T1000 (cell line): Measurements from ENCODE around the gene NCAPG.
"Not testable (repeated sequence)": the region's sequence is repeated elsewhere in the genome, so short reads cannot be mapped to it uniquely, and the experiment has no call there.

Source experiments
- DNase-seq: peaks from one replicate; lab custom pipeline; 2025; ENCODE audit warnings: mixed read lengths; lab: John Stamatoyannopoulos, UW

Gene NCAPG

DNA sequence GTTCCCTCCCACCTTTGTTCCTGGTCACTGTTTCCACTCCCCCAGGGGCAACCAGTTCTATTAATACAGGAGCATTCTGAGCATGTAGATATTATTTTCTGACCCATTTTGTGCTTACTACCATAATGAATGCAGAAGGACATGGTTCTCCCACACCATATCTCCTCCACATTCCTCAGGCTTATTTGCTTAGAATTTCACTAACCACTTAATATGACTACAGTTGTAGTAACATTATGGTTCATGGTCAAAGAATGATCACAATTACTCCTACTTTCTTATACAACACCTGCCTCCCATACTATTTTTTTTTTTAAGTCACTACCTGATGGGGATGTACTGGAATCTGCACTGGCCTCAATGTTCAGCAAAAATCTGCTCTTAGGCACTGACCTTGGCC, 21.8 kb upstream of the NCAPG start:
- DNase-seq, result no peak

DNA sequence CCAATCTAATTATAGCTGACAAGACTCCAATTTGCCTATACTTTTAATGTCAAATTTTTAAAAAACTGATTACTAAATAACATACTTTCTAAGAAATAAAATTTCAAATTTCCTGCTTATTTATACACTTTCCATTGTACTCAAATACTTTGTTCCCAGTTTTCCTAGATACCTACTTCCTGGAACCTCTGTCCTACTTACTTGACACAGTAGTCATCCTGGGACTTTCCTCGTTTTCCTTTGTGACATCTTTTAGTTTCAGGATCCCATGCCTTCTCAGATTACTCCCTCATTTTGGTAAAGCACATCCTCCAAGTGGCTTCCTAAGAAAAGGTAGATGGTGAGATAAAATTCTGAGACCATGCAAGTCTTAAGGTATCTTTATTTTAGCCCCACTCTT, 16.0 kb upstream of the NCAPG start:
- no peak for DNase-seq

DNA sequence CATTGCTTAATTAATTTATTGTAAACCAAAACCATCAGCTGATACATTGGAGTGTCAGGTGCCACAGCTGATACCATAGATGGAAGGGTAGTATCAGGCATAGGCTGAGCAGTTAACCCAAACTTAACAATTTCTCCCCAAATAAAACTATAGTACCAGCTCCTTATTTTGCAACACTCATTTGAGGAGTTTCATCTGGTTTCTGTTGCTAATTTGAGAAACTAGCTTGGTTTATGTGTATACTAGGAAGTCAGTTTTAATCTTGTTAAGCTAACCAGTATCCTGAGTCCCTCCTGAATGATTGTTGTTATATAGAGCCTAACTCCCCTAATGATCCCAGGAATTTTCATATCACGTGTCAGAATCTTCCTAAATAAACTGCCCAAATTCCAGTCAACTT, 13.0 kb upstream of the NCAPG start:
- DNase-seq, result no peak

DNA sequence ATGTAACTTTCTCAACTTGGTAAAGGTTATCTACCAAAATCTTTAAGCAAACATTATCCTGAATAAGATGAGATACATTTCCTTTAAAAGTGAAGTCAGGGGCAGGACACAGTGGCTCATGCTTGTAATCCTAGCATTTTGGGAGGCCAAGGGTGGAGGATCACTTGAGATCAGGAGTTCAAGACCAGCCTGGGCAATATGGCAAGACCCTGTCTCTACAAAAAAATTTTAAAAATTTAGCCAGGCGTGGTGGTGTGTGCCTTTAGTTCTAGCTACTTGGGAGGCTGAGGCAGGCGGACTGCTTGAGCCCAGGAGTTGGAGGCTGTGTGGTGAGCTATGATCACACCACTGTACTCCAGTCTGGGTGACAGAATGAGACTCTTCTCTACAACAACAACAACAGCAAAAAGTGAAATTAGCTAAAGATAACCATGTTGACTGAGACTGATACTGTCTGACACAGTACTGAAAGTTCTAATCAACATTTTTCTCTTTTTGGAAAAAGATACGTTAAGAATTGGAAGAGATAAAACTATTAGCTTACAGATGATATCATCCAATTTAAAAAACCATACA, 5.1 kb upstream of the NCAPG start:
- DNase-seq, result no peak

DNA sequence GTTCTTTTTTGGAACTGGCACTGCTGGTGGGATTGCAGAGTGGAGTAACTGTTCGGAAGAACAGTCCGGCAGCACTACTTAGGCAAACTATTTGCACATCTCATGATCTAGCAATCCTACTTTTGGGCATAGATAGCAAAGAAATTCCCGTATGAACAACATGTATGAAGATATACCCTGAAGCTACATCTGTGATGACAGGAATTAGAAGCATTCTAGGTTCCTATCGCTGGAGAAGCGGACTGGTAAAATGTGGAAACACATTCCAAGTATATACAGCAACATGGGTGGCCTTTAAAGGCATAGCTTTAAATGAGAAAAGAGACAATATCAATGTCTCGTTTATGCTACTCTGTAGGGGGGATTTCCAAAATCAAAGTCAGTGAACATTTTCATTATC, 3.3 kb upstream of the NCAPG start:
- DNase-seq, result no peak

DNA sequence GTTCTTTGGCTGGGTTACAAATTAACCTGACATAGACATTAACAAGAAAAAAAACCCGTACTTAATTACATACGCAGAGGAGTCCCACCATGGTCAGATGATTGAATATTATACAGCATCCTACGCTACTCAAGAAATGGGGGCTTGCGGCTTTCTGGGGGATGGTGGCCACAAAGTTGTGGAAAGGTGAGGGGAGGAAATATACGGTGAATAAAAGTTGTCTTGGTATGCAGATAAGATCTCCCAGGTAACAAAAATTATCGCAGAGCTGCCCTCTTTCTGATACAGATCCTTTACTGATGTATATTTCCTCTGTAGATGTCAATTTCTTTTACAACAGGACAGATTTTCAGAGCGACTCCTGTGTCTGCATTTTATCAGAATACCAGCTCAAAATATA, 1.1 kb upstream of the NCAPG start:
- DNase-seq, result no peak

DNA sequence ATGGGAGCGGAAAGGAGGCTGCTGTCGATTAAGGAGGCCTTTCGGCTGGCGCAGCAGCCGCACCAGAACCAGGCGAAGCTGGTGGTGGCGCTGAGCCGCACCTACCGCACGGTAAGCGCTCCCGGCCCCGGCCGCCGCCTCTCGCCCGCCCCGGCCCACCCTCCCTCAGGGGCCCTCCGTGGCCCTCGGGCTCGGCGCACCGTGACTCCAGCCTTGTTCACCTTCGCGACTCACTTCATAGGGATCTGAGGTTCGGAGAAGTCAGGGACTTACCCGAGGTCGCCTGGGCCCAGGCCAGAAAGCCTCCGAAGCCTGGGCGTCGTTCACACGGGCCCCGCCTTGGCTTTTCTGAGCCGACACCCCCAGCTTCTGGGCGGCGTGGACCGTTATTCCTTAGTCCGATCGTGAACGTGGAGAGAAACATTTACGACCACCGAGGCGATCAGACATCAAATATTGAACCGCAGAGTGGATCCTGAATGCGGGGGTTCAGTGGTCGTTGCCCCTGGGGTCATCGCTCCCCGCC, 362 bp downstream of the NCAPG start:
- DNase-seq, result no peak

DNA sequence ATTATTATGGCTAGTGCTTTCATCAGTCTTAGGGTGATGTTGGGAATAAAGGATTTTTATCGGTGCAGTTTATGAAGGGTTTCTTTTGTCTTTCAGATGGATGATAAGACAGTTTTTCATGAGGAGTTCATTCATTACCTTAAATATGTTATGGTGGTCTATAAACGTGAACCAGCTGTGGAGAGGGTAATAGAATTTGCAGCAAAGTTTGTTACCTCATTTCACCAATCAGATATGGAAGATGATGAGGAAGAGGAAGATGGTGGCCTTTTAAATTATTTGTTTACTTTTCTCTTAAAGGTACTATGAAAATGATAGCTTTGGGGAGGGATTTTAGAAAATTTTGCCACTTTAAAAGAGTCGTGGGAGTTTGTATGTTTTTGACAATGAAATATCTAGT, 1.3 kb downstream of the NCAPG start:
- DNase-seq, result no peak

DNA sequence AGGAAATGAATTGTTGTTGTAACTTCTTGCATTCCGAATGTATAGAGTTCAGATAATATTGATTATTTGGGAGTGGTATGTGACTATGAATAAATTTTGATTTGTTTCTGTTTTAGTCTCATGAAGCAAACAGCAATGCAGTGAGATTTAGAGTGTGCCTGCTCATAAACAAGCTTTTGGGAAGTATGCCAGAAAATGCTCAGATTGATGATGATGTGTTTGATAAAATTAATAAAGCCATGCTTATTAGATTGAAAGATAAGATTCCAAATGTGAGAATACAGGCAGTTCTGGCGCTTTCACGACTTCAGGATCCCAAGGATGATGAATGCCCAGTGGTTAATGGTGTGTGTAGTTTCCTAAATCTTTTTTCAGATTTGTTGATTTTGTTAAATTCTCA, 2.0 kb downstream of the NCAPG start:
- no peak for DNase-seq

DNA sequence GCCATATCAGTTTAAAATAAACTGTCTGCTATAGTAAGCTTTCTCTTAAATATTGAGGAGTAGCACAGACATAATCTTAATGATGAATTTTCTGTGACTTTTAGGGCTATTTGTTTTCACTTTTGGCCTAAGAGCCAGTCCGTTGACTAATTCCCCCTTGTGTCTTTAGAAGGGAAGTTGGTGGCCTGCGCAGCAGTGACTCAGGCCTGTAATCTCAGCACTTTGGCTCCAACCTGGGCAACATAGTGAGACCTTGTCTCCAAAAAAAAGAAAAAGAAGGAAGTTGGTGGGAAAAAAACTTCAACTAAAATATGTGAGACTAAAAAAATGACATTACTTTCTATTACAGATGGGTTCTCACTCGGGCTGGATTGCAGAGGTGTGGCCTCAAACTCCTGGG, 3.4 kb downstream of the NCAPG start:
- no peak for DNase-seq

DNA sequence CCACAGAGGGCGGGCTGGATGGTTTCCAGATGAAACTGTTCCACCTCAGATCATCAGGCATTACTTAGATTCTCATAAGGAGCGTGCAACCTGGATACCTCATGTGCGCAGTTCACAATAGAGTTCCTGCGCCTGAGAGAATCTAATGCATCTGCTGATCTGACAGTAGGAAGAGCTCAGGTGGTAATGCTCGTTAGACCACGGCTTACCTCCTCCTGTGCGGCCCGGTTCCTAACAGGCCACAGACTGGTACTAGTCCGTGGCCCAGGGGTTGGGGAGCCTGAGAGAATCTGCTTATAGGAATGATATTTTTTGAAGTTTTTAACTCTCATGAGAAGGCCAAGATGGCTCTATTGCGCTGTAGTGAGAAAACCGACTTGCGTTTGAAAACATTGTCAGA, 5.4 kb downstream of the NCAPG start:
- no peak for DNase-seq

DNA sequence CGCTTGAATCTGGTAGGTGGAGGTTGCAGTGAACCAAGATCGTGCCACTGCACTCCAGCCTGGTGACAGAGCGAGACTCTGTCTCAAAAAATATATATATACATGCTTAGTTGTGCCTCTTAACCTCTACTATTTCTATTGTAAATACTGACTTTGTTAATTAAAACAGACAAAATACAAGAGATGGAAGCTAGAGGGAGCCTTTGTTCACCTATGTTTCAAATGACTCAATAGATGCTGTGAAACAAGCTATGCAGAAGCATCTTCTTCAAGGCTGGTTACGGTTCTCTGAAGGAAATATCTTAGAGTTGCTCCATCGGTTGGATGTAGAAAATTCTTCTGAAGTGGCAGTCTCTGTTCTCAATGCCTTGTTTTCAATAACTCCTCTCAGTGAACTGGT, 6.2 kb downstream of the NCAPG start:
- no peak for DNase-seq

DNA sequence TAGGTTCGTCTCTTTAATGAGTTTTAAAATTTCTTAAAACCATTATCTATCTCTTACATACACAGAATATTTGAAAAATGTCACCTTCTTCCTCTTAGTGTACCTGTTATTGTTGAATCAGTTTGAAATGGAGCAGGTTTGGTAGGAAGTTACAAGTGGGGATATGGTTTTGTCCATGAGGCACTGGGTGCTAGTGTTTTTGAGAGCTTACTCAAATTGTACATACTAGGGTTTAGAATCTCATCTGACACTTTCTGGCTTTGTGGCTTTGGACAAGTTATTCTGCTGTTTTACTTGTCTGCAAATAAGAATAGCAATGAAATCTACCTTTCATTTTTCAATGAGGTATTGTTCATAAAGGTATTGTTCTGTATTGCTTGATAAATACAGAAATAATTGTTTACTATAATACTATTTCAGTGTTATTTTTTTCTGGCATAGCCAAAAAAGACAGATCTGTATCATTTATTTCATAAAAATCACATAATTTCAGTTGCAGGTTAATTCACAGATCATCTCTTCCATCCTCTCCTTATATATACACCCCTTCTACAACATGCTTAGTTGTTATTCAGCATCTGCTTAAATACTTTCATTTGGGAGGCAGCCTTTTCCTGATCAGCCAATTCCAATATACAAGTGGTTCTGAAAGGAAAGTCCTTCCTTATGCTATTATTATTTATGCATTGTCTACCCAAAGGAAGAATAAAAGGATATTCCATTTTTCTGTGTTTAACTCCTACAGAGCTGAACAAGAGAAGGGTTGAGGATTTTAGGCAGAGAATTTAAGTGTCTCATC, 13.3 kb downstream of the NCAPG start:
- DNase-seq, result no peak

DNA sequence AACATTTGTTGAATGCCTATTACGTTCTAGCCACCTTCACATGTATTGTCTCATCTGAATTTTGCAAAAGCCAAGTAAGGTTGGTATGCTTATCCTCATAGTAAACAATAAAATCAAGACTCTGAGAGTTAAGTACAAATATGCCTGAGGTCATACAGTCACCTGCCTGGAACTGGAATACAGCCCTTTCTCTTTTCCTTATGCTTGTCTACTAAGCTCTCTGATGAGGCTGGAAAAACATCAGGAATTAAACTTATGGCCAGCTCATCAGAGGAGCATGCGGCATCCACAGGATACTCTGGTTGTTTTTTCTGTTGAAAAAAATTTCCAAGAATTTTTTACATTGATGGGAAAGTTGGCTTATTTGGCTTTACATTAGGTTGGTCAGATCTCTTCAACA, 35.5 kb downstream of the NCAPG start:
- no peak for DNase-seq

DNA sequence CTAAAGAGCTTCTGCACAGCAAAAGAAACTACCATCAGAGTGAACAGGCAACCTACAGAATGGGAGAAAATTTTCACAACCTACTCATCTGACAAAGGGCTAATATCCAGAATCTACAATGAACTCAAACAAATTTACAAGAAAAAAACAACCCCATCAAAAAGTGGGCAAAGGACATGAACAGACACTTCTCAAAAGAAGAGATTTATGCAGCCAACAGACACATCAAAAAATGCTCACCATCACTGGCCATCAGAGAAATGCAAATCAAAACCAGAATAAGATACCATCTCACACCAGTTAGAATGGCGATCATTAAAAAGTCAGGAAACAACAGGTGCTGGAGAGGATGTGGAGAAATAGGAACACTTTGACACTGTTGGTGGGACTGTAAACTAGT, 39.5 kb downstream of the NCAPG start:
- DNase-seq, result not testable (repeated sequence)

DNA sequence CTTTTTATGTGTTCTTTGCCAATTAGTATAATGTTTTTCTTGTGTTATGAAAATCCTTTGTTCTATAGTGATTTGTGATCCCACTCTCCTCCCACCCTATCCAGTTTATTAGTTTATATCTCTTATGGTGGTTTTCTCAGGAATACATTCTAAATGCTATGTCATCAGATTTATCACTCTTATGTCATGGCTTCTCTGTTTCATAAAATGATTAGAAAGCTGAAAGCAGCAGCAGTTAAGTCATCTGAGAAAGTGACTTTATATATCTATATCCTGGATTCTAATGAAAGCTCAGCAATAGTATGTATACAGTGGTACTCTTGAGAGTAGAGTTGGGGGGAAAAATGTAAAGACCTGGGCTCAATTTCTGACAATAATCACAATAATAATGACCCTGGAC, 41.2 kb downstream of the NCAPG start:
- DNase-seq, result no peak

DNA sequence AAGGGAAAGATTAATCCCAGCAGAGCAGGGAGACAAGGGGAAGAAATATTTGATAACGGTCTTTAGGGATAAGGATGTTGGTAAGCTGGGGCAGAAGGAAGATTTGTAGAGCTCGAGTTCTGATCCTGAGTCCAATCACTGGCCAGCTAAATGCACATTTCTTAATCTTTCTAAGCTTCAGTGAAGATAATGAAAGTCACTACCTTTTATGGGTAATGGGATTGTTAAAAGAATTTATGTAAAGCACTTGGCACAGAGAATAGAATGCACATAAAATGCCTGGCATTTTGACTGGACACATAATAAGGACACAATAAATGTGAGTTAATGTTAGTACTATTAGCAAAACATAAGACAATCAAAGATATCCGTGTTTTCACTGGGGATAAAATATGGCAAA, 43.3 kb downstream of the NCAPG start:
- no peak for DNase-seq

DNA sequence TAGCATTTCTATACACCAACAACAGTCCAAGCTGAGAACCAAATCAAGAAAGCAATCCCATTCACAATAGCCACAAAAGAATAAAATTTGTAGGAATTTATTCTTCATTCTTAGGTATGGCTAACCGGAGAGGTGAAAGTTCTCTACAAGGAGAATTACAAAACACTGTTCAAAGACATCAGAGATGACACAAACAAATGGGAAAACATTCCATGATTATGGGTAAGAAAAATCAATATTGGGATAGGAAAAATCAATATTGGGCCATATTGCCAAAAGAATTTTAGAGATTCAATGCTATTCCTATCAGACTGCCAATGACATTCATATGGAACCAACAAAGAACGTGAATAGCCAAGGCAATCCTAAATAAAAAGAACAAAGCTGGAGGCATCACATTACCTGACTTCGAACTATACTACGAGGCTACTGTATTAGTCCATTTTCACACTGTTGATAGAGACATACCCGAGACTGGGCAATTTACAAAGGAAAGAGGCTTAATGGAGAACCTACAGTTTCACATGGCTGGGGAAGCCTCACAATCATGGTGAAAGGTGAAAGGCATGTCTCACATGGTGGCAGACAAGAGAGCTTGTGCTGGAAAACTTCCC, 49.1 kb downstream of the NCAPG start:
- no peak for DNase-seq

DNA sequence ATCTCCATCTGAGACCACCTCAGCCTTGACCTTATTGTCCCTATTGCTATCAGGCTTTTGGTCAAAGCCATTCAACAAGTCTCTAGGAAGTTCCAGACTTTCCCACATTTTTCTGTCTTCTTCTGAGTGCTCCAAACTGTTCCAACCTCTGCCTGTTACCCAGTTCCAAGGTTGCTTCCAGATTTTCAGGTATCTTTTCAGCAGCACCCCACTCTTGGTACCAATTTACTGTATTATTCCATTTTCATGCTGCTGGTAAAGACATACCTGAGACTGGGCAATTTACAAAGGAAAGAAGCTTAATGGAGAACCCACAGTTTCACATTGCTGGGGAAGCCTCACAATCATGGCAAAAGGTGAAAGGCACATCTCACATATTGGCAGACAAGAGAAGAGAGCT, 51.1 kb downstream of the NCAPG start:
- not testable (repeated sequence) for DNase-seq

DNA sequence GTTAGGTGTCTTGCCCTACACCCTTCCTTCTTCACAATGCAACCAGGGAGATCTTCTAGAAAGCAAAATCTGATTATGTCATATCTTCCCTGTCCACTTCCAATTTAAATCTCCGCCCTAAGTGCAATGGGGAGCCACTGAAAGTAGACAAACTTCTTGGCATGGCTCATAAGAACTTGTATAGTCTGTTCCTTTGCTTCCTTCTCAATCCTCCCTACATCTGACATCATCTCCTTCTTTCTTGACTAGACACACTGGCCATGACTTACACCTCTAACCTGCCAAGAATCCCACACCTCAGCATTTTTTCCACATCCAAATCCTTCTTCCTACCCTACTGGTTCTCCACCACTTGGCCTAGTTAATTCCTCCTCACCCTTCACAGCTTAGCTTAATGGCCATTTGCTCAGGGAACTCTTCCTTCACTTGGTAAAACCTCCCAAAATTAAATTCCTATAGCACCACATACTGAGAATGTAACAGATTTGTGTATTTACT, 55.1 kb downstream of the NCAPG start:
- no peak for DNase-seq

DNA sequence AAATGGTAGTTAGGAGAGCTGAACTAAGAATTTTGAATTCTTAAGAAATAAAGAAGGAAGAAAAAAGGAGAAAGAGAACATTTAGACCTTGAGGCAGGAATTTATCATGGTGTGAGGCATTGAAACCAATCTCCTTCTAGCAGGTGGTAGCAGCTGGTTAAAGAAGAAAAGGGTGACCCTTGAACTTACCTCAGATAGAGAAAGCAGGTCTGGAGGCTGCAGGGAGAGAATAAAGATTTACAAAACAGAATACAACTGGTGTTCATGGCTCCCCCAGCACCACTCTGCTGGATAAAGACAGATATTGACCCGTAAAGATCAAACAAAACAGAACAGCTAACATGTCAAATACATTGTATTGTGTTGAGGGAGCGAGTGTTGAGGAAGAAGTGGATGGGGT, 56.0 kb downstream of the NCAPG start:
- DNase-seq, result no peak

DNA sequence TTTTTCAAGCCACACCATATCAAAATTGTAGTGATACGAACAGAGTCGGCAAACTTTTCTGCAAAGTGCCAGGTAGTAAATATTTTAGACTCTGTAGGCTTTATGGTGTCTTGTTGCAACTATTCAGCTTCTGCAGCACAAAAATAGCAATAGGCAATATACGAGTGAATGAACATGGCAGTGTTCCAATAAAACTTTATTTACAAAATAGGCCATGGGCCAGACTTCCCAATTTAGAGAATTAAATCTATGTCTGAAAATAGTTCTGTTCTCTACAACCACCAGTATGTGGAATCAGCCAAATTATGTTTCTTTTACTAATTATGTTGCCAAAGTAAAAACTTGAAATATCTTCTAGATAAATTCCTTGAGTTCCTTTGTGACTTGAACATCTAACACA, 56.5 kb downstream of the NCAPG start:
- DNase-seq, result no peak

DNA sequence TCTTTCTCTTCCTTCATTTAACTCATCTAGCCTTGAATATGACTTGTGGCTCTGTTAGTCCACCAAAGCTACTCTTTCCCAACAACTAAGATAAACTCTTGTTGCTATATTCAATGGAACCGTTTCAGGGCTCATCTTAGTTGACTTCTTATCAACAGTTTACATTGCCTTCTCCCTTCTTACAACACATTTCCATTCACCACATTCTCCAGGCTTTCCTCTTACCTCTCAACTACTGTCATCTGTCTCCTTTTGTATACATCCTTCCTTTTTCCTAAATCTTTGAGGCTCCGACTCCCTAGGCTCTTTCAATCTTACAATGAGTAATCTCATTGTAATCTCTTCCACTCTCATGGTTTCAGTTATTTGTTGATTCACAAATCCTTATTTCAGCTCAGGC, 58.5 kb downstream of the NCAPG start:
- no peak for DNase-seq
